HepG2 (cell line): Measurements from ENCODE around the gene LRRC25. TPM values are rescaled to one million over a fixed set of nuclear protein-coding genes. Genes with fewer than 3 reads are reported as not detected.

Source experiments
- KDM2A ChIP-seq: sonication (generic); formaldehyde crosslinking; IDR thresholded peaks from 2 replicates; pipeline ENCODE4 v1.4.0; 2020; ENCODE audit warnings: low read depth, missing genetic modification reagents, borderline replicate concordance
- KDM6A ChIP-seq: IDR thresholded peaks from 2 replicates; pipeline ENCODE4 v1.6.1; 2016; ENCODE audit warnings: low read depth
- PAXIP1 ChIP-seq: sonication (generic); formaldehyde crosslinking; conservative IDR thresholded peaks from 2 replicates; pipeline ENCODE4 v1.4.0; 2020; ENCODE audit warnings: mild to moderate bottlenecking, missing genetic modification reagents, moderate library complexity
- PCBP2 ChIP-seq: fragments of 200-400 bp; formaldehyde crosslinking; optimal IDR thresholded peaks from 2 replicates; pipeline ENCODE3; 2018; ENCODE audit warnings: low read length, low read depth; ENCODE audit not compliant: poor library complexity, severe bottlenecking
- POLR2A ChIP-seq, 2 experiments: IDR thresholded peaks; 2 replicates each; pipeline ENCODE4 v1.6.1; 2011; ENCODE audit warnings: low read depth in 2 of 2, low read length in 2 of 2, mild to moderate bottlenecking in 1 of 2, moderate library complexity in 1 of 2; ENCODE audit not compliant: insufficient read depth in 1 of 2
- RERE ChIP-seq: IDR thresholded peaks from 2 replicates; pipeline ENCODE4 v1.6.1; 2016; ENCODE audit warnings: low read depth, missing genetic modification reagents, missing compliant biosample characterization
- SP1 ChIP-seq, 2 experiments: fragments of 450-650 bp in 1 of 2; sonication (generic) in 1 of 2; formaldehyde crosslinking in 1 of 2; IDR thresholded peaks; 2 replicates each; pipeline versions ENCODE4 v1.4.0 to v1.6.1; 2016 to 2020; ENCODE audit warnings: missing genetic modification reagents in 1 of 2
- TEF ChIP-seq: sonication (generic); formaldehyde crosslinking; IDR thresholded peaks from 2 replicates; pipeline ENCODE4 v1.5.0; 2020; ENCODE audit warnings: missing genetic modification reagents
- THAP8 ChIP-seq: sonication (generic); formaldehyde crosslinking; IDR thresholded peaks from 2 replicates; pipeline ENCODE4 v1.5.1; 2020; ENCODE audit warnings: missing genetic modification reagents, mild to moderate bottlenecking, borderline replicate concordance
- ZEB1 ChIP-seq: IDR thresholded peaks from 2 replicates; pipeline ENCODE4 v1.6.1; 2012; ENCODE audit warnings: mild to moderate bottlenecking, low read depth, inconsistent platforms; ENCODE audit not compliant: insufficient replicate concordance
- ZFP1 ChIP-seq: IDR thresholded peaks from 2 replicates; pipeline ENCODE4 v1.6.1; 2016
- ZKSCAN1 ChIP-seq: fragments of 150-350 bp; IDR thresholded peaks from 2 replicates; pipeline ENCODE4 v1.6.1; 2014; ENCODE audit warnings: low read length
- ZNF292 ChIP-seq: sonication (generic); formaldehyde crosslinking; IDR thresholded peaks from 2 replicates; pipeline ENCODE4 v1.8.1; 2022; ENCODE audit warnings: mild to moderate bottlenecking, low read depth, missing genetic modification reagents, borderline replicate concordance
- ZNF367 ChIP-seq: sonication (generic); formaldehyde crosslinking; IDR thresholded peaks from 2 replicates; pipeline ENCODE4 v1.4.0; 2020; ENCODE audit warnings: missing genetic modification reagents, borderline replicate concordance
- ZNF784 ChIP-seq: sonication (generic); formaldehyde crosslinking; IDR thresholded peaks from 2 replicates; pipeline ENCODE4 v1.5.1; 2020; ENCODE audit warnings: missing genetic modification reagents, mild to moderate bottlenecking, borderline replicate concordance
- ZNF788 ChIP-seq: sonication (generic); formaldehyde crosslinking; IDR thresholded peaks from 2 replicates; pipeline ENCODE4 v1.5.0; 2020; ENCODE audit warnings: mild to moderate bottlenecking, missing genetic modification reagents, borderline replicate concordance
- ZNF83 ChIP-seq: sonication (generic); formaldehyde crosslinking; IDR thresholded peaks from 2 replicates; pipeline ENCODE4 v1.4.0; 2020; ENCODE audit warnings: missing genetic modification reagents, mild to moderate bottlenecking, borderline replicate concordance
- polyA plus RNA-seq, 8 experiments: library from polyadenylated mRNA; depleted of rRNA in 3 of 8; stranded (reverse) in 7 of 8; unstranded in 1 of 8; fragments of >200 nt; fragmentation: Illumina TruSeq in 4 of 8; extraction: Trizol in 4 of 8; gene quantifications; 2 replicates each; pipeline versions ENCODE4 v1.2.1 to v1.2.3, GENCODE V29; 2011 to 2016; ENCODE audit warnings: low read depth in 4 of 8, missing spikeins in 1 of 8, mixed read lengths in 1 of 8; ENCODE audit not compliant: insufficient read depth in 1 of 8
- total RNA-seq, 5 experiments: library from RNA; depleted of rRNA; stranded (reverse); fragments of >200 nt; fragmentation: Illumina TruSeq; extraction: Trizol; gene quantifications; 2 replicates each; pipeline ENCODE4 v1.2.3, GENCODE V29; 2016; ENCODE audit warnings: low read depth in 1 of 5

The LRRC25 gene
- total and polyA plus RNA-seq, 2 of the 13 experiments (the other 11 are each of a cell fraction or from before 2014, with no cell fraction given) = 0.13 to 0.53 TPM

GRCh38 chr19:18363787-18364186 lies 33.6 kb downstream of the LRRC25 start (continued):
- no peak for TF ChIP-seq RERE (CRISPR knock-in tag)
- no peak for TF ChIP-seq ZNF292 (CRISPR knock-in tag)
- no peak for TF ChIP-seq ZNF83
- TF ChIP-seq KDM2A (CRISPR knock-in tag) = no peak
- no peak for TF ChIP-seq ZNF784
- no peak for TF ChIP-seq TEF (CRISPR knock-in tag)
- 0 out of 2 replicates have a peak, but pooled peaks have one; percentile 16 for TF ChIP-seq KDM6A (CRISPR knock-in tag)
- 0 out of 2 replicates have a peak, but pooled peaks have one; percentile 25 for TF ChIP-seq ZNF788 (CRISPR knock-in tag)
- no peak for TF ChIP-seq POLR2A (IDR thresholded peaks at IDR 0.05; ENCODE audit: insufficient read depth in 1 of 2, low read depth in 2 of 2, low read length in 2 of 2)
- no peak for TF ChIP-seq ZKSCAN1
- no peak for TF ChIP-seq SP1 (IDR thresholded peaks at IDR 0.05)
- TF ChIP-seq SP1 (CRISPR knock-in tag; IDR thresholded peaks at IDR 0.05) = no peak
- no peak for TF ChIP-seq ZNF367 (CRISPR knock-in tag)
- TF ChIP-seq PAXIP1 = peak; percentile 55
- no peak for TF ChIP-seq ZFP1 (CRISPR knock-in tag)
- no peak for TF ChIP-seq PCBP2
- TF ChIP-seq ZEB1 = no peak
- no peak for TF ChIP-seq THAP8 (CRISPR knock-in tag)
